ENCODE results near the gene STRIP2. TPM values are rescaled to one million over a fixed set of nuclear protein-coding genes. Genes with fewer than 3 reads are reported as not detected.

The STRIP2 gene
- total and polyA plus RNA-seq, 9 of the 15 experiments (the other 6 are each of a cell fraction or from before 2014, with no cell fraction given) = 10.1 to 81.8 (median 42.3) TPM

DNA sequence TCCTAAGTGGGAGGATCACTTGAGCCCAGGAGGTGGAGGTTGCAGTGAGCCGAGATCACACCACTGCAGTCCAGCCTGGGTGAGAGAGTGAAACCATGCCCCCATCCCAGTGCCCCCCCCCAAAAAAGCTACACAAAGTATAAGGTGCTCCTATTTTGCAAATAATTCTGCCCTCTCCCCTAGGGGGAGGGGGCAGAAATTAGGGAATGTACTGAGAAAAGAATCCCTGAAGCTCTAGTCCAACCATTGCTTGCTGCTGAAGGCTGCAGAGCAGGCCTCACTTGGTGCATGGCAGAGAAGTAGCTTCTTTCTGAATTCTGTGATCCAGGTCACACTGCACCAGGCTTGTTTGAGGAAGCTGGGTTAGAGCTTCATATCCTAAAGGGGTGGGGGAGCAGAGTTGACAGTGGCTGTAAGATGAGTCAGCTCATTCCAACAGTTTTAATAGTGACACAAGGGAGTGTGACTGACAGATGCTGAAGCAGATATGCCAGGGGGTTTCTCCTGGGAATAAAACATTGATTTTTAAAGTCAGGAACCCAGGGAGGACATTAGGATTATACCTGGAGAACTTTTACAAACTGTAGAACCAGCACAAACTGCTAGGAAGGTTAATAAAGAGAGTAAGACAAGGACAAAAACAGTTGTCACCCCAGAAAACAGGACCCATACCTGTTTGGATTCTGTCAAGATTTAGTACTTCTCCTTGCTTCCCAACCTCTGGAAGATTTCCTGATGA lies 32.8 kb upstream of the STRIP2 start (continued):
- TF ChIP-seq ARHGAP35 (IDR thresholded peaks at IDR 0.05; ENCODE audit: partially characterized antibody) (no peak), FOXJ3 (CRISPR knock-in tag; IDR thresholded peaks at IDR 0.05) (no peak), ZNF384 (IDR thresholded peaks at IDR 0.05; ENCODE audit: low read depth, low read length) (no peak), POLR2G (IDR thresholded peaks at IDR 0.05; ENCODE audit: low read depth, low read length) (no peak), MED1 (CRISPR knock-in tag; IDR thresholded peaks at IDR 0.05; ENCODE audit: borderline replicate concordance) (no peak), SMAD4 (CRISPR knock-in tag; conservative IDR thresholded peaks at IDR 0.05) (no peak), MYBL2 (IDR thresholded peaks at IDR 0.05; ENCODE audit: low read depth) (no peak), MYBL2 (CRISPR knock-in tag; IDR thresholded peaks at IDR 0.05; ENCODE audit: borderline replicate concordance) (no peak), SMARCE1 (IDR thresholded peaks at IDR 0.05) (peak; percentile 97), TBP (optimal IDR thresholded peaks at IDR 0.05; ENCODE audit: low read depth, low read length) (peak; percentile 63), TEAD2 (tag; IDR thresholded peaks at IDR 0.05) (no peak), ZNF282 (CRISPR knock-in tag; IDR thresholded peaks at IDR 0.05) (no peak), PHB2 (IDR thresholded peaks at IDR 0.05; ENCODE audit: low read depth) (no peak), ZNF24 (IDR thresholded peaks at IDR 0.05) (peak; percentile 55; the same call in 1 of the 2 replicates), CC2D1A (IDR thresholded peaks at IDR 0.05) (no peak; the same call in 1 of the 2 replicates), BMI1 (IDR thresholded peaks at IDR 0.05; ENCODE audit: low read length) (no peak), FOXA3 (CRISPR knock-in tag; conservative IDR thresholded peaks at IDR 0.05 in 1 of 2, IDR thresholded peaks at IDR 0.05 in 1 of 2) (0 out of 4 replicates have a peak, but pooled peaks have one; percentile 11 to 19)
- TF ChIP-seq, protein P1, sequence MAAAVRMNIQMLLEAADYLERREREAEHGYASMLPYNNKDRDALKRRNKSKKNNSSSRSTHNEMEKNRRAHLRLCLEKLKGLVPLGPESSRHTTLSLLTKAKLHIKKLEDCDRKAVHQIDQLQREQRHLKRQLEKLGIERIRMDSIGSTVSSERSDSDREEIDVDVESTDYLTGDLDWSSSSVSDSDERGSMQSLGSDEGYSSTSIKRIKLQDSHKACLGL (CRISPR knock-in tag; IDR thresholded peaks at IDR 0.05; ENCODE audit: borderline replicate concordance, poor library complexity, severe bottlenecking) = no peak
- TF ChIP-seq, protein P2, sequence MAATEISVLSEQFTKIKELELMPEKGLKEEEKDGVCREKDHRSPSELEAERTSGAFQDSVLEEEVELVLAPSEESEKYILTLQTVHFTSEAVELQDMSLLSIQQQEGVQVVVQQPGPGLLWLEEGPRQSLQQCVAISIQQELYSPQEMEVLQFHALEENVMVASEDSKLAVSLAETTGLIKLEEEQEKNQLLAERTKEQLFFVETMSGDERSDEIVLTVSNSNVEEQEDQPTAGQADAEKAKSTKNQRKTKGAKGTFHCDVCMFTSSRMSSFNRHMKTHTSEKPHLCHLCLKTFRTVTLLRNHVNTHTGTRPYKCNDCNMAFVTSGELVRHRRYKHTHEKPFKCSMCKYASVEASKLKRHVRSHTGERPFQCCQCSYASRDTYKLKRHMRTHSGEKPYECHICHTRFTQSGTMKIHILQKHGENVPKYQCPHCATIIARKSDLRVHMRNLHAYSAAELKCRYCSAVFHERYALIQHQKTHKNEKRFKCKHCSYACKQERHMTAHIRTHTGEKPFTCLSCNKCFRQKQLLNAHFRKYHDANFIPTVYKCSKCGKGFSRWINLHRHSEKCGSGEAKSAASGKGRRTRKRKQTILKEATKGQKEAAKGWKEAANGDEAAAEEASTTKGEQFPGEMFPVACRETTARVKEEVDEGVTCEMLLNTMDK (IDR thresholded peaks at IDR 0.05; ENCODE audit: borderline replicate concordance, insufficient read depth, low read depth, low read length, poor library complexity, severe bottlenecking) = no peak
- TF ChIP-seq, protein P3, sequence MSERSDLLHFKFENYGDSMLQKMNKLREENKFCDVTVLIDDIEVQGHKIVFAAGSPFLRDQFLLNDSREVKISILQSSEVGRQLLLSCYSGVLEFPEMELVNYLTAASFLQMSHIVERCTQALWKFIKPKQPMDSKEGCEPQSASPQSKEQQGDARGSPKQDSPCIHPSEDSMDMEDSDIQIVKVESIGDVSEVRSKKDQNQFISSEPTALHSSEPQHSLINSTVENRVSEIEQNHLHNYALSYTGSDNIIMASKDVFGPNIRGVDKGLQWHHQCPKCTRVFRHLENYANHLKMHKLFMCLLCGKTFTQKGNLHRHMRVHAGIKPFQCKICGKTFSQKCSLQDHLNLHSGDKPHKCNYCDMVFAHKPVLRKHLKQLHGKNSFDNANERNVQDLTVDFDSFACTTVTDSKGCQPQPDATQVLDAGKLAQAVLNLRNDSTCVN (CRISPR knock-in tag; IDR thresholded peaks at IDR 0.05) = no peak
- TF ChIP-seq, protein P4, sequence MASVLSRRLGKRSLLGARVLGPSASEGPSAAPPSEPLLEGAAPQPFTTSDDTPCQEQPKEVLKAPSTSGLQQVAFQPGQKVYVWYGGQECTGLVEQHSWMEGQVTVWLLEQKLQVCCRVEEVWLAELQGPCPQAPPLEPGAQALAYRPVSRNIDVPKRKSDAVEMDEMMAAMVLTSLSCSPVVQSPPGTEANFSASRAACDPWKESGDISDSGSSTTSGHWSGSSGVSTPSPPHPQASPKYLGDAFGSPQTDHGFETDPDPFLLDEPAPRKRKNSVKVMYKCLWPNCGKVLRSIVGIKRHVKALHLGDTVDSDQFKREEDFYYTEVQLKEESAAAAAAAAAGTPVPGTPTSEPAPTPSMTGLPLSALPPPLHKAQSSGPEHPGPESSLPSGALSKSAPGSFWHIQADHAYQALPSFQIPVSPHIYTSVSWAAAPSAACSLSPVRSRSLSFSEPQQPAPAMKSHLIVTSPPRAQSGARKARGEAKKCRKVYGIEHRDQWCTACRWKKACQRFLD (CRISPR knock-in tag; IDR thresholded peaks at IDR 0.05) = no peak
- TF ChIP-seq, protein P5, sequence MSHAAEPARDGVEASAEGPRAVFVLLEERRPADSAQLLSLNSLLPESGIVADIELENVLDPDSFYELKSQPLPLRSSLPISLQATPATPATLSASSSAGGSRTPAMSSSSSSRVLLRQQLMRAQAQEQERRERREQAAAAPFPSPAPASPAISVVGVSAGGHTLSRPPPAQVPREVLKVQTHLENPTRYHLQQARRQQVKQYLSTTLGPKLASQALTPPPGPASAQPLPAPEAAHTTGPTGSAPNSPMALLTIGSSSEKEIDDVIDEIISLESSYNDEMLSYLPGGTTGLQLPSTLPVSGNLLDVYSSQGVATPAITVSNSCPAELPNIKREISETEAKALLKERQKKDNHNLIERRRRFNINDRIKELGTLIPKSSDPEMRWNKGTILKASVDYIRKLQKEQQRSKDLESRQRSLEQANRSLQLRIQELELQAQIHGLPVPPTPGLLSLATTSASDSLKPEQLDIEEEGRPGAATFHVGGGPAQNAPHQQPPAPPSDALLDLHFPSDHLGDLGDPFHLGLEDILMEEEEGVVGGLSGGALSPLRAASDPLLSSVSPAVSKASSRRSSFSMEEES (CRISPR knock-in tag; IDR thresholded peaks at IDR 0.05) = no peak

Measured in K562 (cell line).